Suprapubic skin (tissue), 3 donors: ENCODE measurements around the gene CTXND2.

ENCODE experiments used
- CTCF ChIP-seq, 2 donors: fragments of 200-600 bp in 1 of 2; fragments of 450-650 bp in 1 of 2; sonication (generic) in 1 of 2; IDR thresholded peaks; one replicate each; pipeline ENCODE4 v1.5.1; 2016 to 2019; ENCODE audit warnings: antibody characterized with exemption in 2 of 2, mild to moderate bottlenecking in 1 of 2, moderate library complexity in 1 of 2
- POLR2AphosphoS5 ChIP-seq, 3 donors: sonication (generic); formaldehyde crosslinking; IDR thresholded peaks; one replicate each; pipeline ENCODE4 v1.6.1; 2017; ENCODE audit warnings: antibody characterized with exemption in 3 of 3

GRCh38 chr1:150872572-150872971 lies 14.4 kb upstream of the CTXND2 start:
- no peak for TF ChIP-seq CTCF (IDR thresholded peaks at IDR 0.05)
- no peak for TF ChIP-seq POLR2AphosphoS5 (IDR thresholded peaks at IDR 0.05)
